Activated CD8-positive, alpha-beta memory T cell treated with anti-CD3 and anti-CD28 coated beads, Interleukin-2, amount 10 ng/mL, durations not matched to agents 7 days and 5 days (primary cell): ENCODE results near the gene PADI2. TPM values are rescaled to one million over a fixed set of nuclear protein-coding genes. Genes with fewer than 3 reads are reported as not detected.

ENCODE experiments used
- ATAC-seq: fragments of 150-1000 bp; cut with Tn5 transposase; one replicate; pipeline ENCODE4 v1.10.0; 2021; ENCODE audit warnings: moderate library complexity
- CTCF ChIA-PET: fragments of 350-600 bp; sonication (Branson Sonifier 250); formaldehyde crosslinking; loops from one replicate; lab custom pipeline; 2021; ENCODE audit warnings: antibody characterized with exemption; lab: Charles Lee
- DNase-seq: peaks from one replicate; pipeline ENCODE4 v3.0.0-alpha.2; 2020
- H3K27ac Mint-ChIP-seq: one replicate; pipeline ENCODE4 v1.8.0; 2021; ENCODE audit warnings: mild to moderate bottlenecking, mixed read lengths
- H3K27me3 Mint-ChIP-seq: one replicate; pipeline ENCODE4 v1.8.0; 2021; ENCODE audit warnings: mixed read lengths
- H3K36me3 Mint-ChIP-seq: one replicate; pipeline ENCODE4 v1.8.0; 2021; ENCODE audit warnings: mild to moderate bottlenecking, mixed read lengths
- H3K4me1 Mint-ChIP-seq: one replicate; pipeline ENCODE4 v1.8.0; 2021; ENCODE audit warnings: mixed read lengths
- H3K4me3 Mint-ChIP-seq: one replicate; pipeline ENCODE4 v1.8.0; 2021; ENCODE audit warnings: mild to moderate bottlenecking, moderate library complexity, mixed read lengths
- H3K9me3 Mint-ChIP-seq: one replicate; pipeline ENCODE4 v1.8.0; 2022; ENCODE audit warnings: low read depth, mixed read lengths
- total RNA-seq, 2 experiments: library from RNA; stranded (reverse); gene quantifications; one replicate each; pipeline ENCODE4 v1.2.3, GENCODE V29; 2021

Gene PADI2
- under 1 TPM; 0.09 to 0.23 TPM for total RNA-seq

GRCh38 chr1:17119076-17119772 is at the start of gene PADI2:
PADI2 (minus strand) TSS chr1:17119451; CDS start chr1:17119371, 80 bp downstream.
- Mint-ChIP-seq H3K27me3 (peaks cover 52% of the 10 kb centered on the region), H3K9me3 (no peaks in the 10 kb centered on the region), H3K36me3 (no peaks in the 10 kb centered on the region), H3K27ac (no peak within 1 kb of the TSS), H3K4me1 (no peaks in the 10 kb centered on the region), H3K4me3 (no peak within 1 kb of the TSS)
- peak; percentile 90 for ATAC-seq
- peak; percentile 58 for DNase-seq
- CTCF ChIA-PET, result interaction anchor here (0.8 to 1.4 kb wide), 3 partner anchors 44 to 507 kb away, joined by 3 to 4 read pairs (median 3); no protein-coding TSS in a partner anchor

- CTCF ChIA-PET, result no interaction called here
- H3K27ac Mint-ChIP-seq, result no peak overlapping the region
- ATAC-seq, result no peak
These were observed 49.0 kb upstream of the PADI2 start for GRCh38 chr1:17168091-17168876.

GRCh38 chr1:17167786-17168090 is 48.5 kb upstream of the PADI2 start:
- no peaks in the 10 kb centered on the region for H3K4me1 Mint-ChIP-seq

More at GRCh38 chr1:17168091-17168876, 49.0 kb upstream of the PADI2 start:
- DNase-seq, result no peak
- Mint-ChIP-seq H3K36me3 (no peaks in the 10 kb centered on the region), H3K27me3 (peaks cover 14% of the 10 kb centered on the region), H3K4me1 (no peaks in the 10 kb centered on the region), H3K4me3 (no peak overlapping the region), H3K9me3 (no peaks in the 10 kb centered on the region)

GRCh38 chr1:17167041-17167785 is 48.0 kb upstream of the PADI2 start:
- ATAC-seq (no peak), DNase-seq (no peak)
- H3K27ac Mint-ChIP-seq, result no peak overlapping the region
- H3K9me3 Mint-ChIP-seq, result no peaks in the 10 kb centered on the region
- CTCF ChIA-PET, result no interaction called here
- H3K27me3 Mint-ChIP-seq, result peaks cover 11% of the 10 kb centered on the region
- H3K36me3 Mint-ChIP-seq, result no peaks in the 10 kb centered on the region
- H3K4me3 Mint-ChIP-seq, result no peak overlapping the region
- H3K4me1 Mint-ChIP-seq, result no peaks in the 10 kb centered on the region

More at GRCh38 chr1:17167786-17168090, 48.5 kb upstream of the PADI2 start:
- no peak for DNase-seq
- Mint-ChIP-seq H3K4me3 (no peak overlapping the region), H3K36me3 (no peaks in the 10 kb centered on the region), H3K27me3 (peaks cover 11% of the 10 kb centered on the region), H3K27ac (no peak overlapping the region), H3K9me3 (no peaks in the 10 kb centered on the region)
- CTCF ChIA-PET, result no interaction called here
- ATAC-seq, result no peak

- Mint-ChIP-seq H3K9me3 (no peaks in the 10 kb centered on the region), H3K4me3 (no peak overlapping the region), H3K27me3 (peaks cover 5% of the 10 kb centered on the region), H3K36me3 (no peaks in the 10 kb centered on the region), H3K27ac (no peak overlapping the region), H3K4me1 (peaks cover 3% of the 10 kb centered on the region)
- DNase-seq, result no peak
- ATAC-seq, result no peak
- CTCF ChIA-PET, result interaction anchor here (1.2 kb wide), 1 partner anchor 18 kb away, joined by 3 read pairs; no protein-coding TSS in a partner anchor
These were observed 46.6 kb upstream of the PADI2 start for GRCh38 chr1:17165823-17166222.

- no peaks in the 10 kb centered on the region for H3K36me3 Mint-ChIP-seq
- no peak overlapping the region for H3K4me3 Mint-ChIP-seq
- H3K27me3 Mint-ChIP-seq, result peaks cover 2% of the 10 kb centered on the region
- no peak for DNase-seq
- H3K4me1 Mint-ChIP-seq, result peaks cover 3% of the 10 kb centered on the region
- H3K27ac Mint-ChIP-seq, result no peak overlapping the region
- CTCF ChIA-PET, result no interaction called here
- no peak for ATAC-seq
- no peaks in the 10 kb centered on the region for H3K9me3 Mint-ChIP-seq
These were observed 44.8 kb upstream of the PADI2 start for GRCh38 chr1:17163789-17164666.

- ATAC-seq (no peak), DNase-seq (no peak)
- H3K4me3 Mint-ChIP-seq, result no peak overlapping the region
- H3K4me1 Mint-ChIP-seq, result peaks cover 3% of the 10 kb centered on the region
- H3K36me3 Mint-ChIP-seq, result no peaks in the 10 kb centered on the region
- H3K27me3 Mint-ChIP-seq, result no peaks in the 10 kb centered on the region
- H3K9me3 Mint-ChIP-seq, result no peaks in the 10 kb centered on the region
- CTCF ChIA-PET, result no interaction called here
- H3K27ac Mint-ChIP-seq, result no peak overlapping the region
These were observed 44.1 kb upstream of the PADI2 start for GRCh38 chr1:17163371-17163770.

- Mint-ChIP-seq H3K4me3 (no peak overlapping the region), H3K27ac (no peak overlapping the region)
These were observed 43.7 kb upstream of the PADI2 start for GRCh38 chr1:17162941-17163340.

GRCh38 chr1:17161926-17162800 is 42.9 kb upstream of the PADI2 start:
- no peak for DNase-seq
- no peaks in the 10 kb centered on the region for H3K27me3 Mint-ChIP-seq
- H3K9me3 Mint-ChIP-seq, result no peaks in the 10 kb centered on the region
- ATAC-seq, result no peak
- no peak overlapping the region for H3K27ac Mint-ChIP-seq
- CTCF ChIA-PET, result no interaction called here
- peaks cover 3% of the 10 kb centered on the region for H3K4me1 Mint-ChIP-seq
- no peak overlapping the region for H3K4me3 Mint-ChIP-seq
- no peaks in the 10 kb centered on the region for H3K36me3 Mint-ChIP-seq

More at GRCh38 chr1:17162941-17163340, 43.7 kb upstream of the PADI2 start:
- peaks cover 3% of the 10 kb centered on the region for H3K4me1 Mint-ChIP-seq
- DNase-seq, result no peak
- no peaks in the 10 kb centered on the region for H3K36me3 Mint-ChIP-seq
- H3K9me3 Mint-ChIP-seq, result no peaks in the 10 kb centered on the region
- ATAC-seq, result no peak
- no peaks in the 10 kb centered on the region for H3K27me3 Mint-ChIP-seq
- CTCF ChIA-PET, result no interaction called here

- Mint-ChIP-seq H3K4me1 (peaks cover 5% of the 10 kb centered on the region), H3K27me3 (no peaks in the 10 kb centered on the region), H3K27ac (no peak overlapping the region), H3K36me3 (no peaks in the 10 kb centered on the region), H3K9me3 (peaks cover 2% of the 10 kb centered on the region), H3K4me3 (no peak overlapping the region)
- CTCF ChIA-PET, result no interaction called here
- peak; percentile 45 for DNase-seq
- no peak for ATAC-seq
These were observed 42.0 kb upstream of the PADI2 start for GRCh38 chr1:17161137-17161740.

GRCh38 chr1:17158961-17159360 is 39.7 kb upstream of the PADI2 start:
- CTCF ChIA-PET, result no interaction called here
- Mint-ChIP-seq H3K4me3 (no peak overlapping the region), H3K36me3 (no peaks in the 10 kb centered on the region), H3K9me3 (peaks cover 13% of the 10 kb centered on the region), H3K27me3 (no peaks in the 10 kb centered on the region), H3K27ac (no peak overlapping the region), H3K4me1 (peaks cover 6% of the 10 kb centered on the region)
- DNase-seq (no peak), ATAC-seq (no peak)

GRCh38 chr1:17156108-17156507 is 36.9 kb upstream of the PADI2 start:
- H3K36me3 Mint-ChIP-seq, result no peaks in the 10 kb centered on the region
- peak; percentile 61 for ATAC-seq
- no peak overlapping the region for H3K4me3 Mint-ChIP-seq
- CTCF ChIA-PET, result no interaction called here
- H3K27me3 Mint-ChIP-seq, result peaks cover 12% of the 10 kb centered on the region
- peaks cover 15% of the 10 kb centered on the region for H3K9me3 Mint-ChIP-seq
- peaks cover 2% of the 10 kb centered on the region for H3K4me1 Mint-ChIP-seq
- no peak for DNase-seq
- H3K27ac Mint-ChIP-seq, result no peak overlapping the region
